ENCODE measurements around the gene DHFR2.
"Not testable (repeated sequence)": the region's sequence is repeated elsewhere in the genome, so short reads cannot be mapped to it uniquely, and the experiment has no call there.

DHFR2 gene

GRCh38 chr3:94065819-94066480, 3.2 kb upstream of the DHFR2 start:
- in situ Hi-C loops (cut with MboI; ENCODE audit: low sequenced_read_pairs): no loop called here

DNA sequence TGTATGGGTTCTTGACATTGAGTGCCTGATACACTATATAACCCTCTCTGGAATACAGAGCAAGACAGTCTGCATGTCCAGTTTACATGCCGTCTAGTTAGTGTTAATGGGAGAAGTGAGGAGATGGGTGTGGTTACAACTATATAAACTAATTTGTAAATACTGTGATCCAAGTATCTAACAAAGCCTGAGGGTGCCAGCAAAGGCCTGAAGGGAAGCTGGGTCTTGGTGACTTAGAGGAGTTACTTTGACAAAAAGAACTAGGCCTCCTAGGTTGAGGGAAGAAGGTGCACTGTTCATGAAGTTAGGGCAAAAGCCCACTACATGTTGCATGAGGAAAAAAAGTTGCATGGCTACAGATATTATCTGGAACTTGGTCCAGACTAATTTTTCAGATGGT, 2.4 kb upstream of the DHFR2 start:
- in situ Hi-C loops (cut with MboI; ENCODE audit: low sequenced_read_pairs): no loop called here

DNA sequence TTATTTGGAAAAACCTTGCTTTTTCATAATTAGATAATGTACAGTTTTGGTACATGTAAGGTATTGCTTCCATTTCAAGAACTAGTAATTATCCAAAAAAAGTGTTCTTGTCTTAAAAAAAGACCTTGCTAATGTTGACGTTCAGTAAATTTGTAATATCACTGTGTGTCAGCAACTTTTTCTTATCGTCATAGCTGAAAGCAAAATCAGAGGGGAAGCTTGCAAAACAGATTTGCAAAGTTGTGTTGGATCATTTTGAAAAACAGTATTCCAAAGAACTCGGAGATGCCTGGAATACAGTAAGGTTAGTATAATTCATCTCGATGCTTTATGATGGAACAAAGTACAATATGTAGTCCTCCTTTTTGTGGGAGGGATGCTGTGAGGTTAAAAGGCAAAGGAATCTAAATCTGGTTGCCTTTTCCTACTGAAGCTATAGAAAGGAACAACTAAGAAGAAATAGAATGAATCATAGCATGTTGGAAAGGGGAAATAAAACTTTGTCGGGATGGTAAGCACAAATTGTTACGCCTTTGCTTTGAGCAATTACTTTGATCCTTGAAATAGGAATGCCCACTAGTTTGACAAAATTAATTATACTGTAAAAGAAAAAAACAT, 1.6 kb upstream of the DHFR2 start:
- in situ Hi-C loops (cut with MboI; ENCODE audit: low sequenced_read_pairs): no loop called here

GRCh38 chr3:94063496-94064119, 892 bp upstream of the DHFR2 start:
- in situ Hi-C loops (cut with MboI; ENCODE audit: low sequenced_read_pairs): no loop called here

DNA sequence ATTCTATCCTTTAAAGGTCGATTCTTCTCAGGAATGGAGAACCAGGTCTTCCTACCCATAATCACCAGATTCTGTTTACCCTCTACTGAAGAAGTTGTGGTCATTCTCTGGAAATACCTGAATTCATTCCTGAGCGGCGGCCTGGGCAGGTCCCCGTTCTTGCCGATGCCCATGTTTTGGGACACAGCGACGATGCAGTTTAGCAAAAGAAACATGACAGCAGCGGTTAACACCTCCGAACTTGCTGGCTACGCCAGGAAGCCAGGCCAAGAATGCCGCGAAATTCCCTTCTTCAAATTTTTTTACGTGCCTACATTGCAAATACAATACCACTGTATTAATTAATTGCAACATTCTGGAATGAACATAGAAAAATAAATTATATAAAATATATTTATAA, 1.4 kb downstream of the DHFR2 start:
- in situ Hi-C loops (cut with MboI; ENCODE audit: low sequenced_read_pairs): no loop called here

DNA sequence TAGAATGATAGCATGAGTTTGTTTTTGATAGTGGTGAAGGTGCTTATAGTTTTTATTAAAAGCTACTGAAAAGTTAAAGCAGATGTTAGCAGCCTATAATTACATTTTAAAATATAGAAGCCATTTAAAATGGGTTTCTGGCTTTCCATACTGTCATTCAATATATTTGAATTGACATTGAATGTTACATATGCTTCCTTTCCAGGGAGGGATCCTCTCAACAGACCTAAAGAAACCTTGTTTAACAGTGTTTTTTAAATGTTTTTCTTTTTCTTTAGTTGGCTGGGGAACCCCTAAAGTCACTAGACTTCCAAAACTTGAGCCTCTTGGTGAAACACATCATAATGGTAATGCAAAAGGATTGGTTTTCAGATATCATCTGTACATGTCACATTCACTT, 12.2 kb downstream of the DHFR2 start:
- in situ Hi-C loops (cut with MboI; ENCODE audit: low sequenced_read_pairs): no loop called here

GRCh38 chr3:94049267-94049666, 13.4 kb downstream of the DHFR2 start:
- in situ Hi-C loops (cut with MboI; ENCODE audit: low sequenced_read_pairs): no loop called here

GRCh38 chr3:94046533-94046932, 16.2 kb downstream of the DHFR2 start:
- in situ Hi-C loops (cut with MboI; ENCODE audit: low sequenced_read_pairs): no loop called here

GRCh38 chr3:94044100-94044936, 18.4 kb downstream of the DHFR2 start:
- in situ Hi-C loops (cut with MboI; ENCODE audit: low sequenced_read_pairs): not testable (repeated sequence)

GRCh38 chr3:94043285-94043684, 19.4 kb downstream of the DHFR2 start:
- in situ Hi-C loops (cut with MboI; ENCODE audit: low sequenced_read_pairs): no loop called here

DNA sequence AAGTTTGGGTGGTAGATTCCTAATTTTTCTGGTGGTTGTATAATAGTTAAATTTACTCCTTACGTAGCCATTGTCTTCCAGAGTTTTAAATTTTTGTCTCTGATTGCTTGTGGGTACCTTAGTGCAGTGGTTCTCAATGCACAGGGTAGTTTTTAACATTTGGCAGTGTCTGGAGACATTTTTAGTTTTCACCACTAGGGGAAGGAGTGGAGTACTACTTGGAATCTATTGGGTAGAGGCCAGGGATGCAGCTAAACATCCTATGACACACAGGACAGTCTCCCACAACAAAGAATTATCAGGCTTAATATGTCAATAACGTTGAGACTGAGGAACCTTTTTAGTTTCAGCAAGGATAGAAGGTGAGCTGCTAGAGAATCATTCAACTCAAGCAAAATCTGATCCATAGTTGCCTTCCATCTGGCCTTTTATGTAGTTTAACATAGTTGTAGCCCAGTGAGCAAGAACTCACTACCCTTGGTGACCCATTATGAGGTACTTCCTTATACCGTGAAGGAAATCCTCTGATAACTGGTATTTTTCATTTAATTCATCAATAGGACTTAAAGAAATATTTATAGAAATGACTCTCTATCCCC, 25.7 kb downstream of the DHFR2 start:
- in situ Hi-C loops (cut with MboI; ENCODE audit: low sequenced_read_pairs): no loop called here

GRCh38 chr3:94028093-94028837, 34.5 kb downstream of the DHFR2 start, which contains the start of gene STX19:
STX19 (minus strand) TSS chr3:94028597; CDS start chr3:94015269, 13,328 bp downstream.
- in situ Hi-C loops (cut with MboI; ENCODE audit: low sequenced_read_pairs): no loop called here

GRCh38 chr3:94026623-94027022, 36.1 kb downstream of the DHFR2 start:
- in situ Hi-C loops (cut with MboI; ENCODE audit: low sequenced_read_pairs): no loop called here

DNA sequence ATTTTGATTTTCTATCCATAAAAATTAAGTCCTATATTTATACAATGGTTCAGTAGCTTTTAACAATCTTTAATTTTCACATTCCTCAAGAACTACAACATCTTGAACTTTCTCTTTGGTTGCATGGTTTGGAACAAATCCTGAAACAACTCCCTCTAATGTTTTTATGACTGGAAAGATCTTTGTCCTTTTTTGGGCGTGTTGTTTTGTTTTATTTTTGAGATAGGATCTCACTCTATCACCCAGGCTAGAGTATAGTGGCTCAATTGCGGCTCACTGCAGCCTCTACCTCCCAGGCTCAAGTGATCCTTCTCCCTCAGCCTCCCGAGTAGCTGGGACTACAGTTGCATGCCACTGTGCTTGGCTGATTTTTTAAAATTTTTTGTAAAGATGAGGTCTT, 38.3 kb downstream of the DHFR2 start:
- in situ Hi-C loops (cut with MboI; ENCODE audit: low sequenced_read_pairs): no loop called here

DNA sequence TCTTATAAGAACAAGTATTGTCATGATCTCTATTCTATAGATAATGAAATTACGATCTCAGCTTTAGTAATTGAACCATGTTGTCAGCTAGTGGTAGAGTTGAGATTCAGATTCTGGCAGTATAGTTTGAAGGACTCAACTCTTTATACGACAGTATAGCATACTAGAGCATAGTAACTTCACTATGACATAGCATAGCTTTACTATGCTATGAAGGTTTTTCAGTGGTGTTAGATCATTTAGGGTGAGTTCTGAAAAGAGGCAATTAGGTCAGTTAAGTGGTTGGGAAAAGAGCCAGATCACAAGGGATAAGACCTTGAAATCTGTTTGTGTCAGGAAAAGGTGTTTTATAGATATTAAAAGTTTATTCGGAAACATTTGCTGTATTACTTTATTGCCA, 42.4 kb downstream of the DHFR2 start:
- in situ Hi-C loops (cut with MboI; ENCODE audit: low sequenced_read_pairs): no loop called here

DNA sequence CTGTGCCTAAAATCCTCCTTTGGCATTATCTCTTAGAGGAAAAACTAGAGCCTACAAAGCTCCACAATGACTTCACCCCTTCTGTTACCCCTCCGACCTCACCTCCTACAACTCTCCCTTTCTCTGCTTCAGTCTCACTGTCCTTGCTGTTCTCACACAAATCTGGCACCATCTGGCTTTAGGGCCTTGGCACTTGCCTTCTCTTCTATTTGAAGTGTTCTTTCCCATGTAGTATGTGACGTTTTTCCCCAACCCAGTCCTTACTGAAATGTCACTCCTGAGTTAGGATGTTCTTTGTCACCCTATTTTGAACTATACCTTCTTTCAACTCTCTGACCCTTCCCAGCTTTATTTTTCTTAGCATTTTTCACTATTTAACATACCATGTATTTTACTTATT, 43.1 kb downstream of the DHFR2 start:
- in situ Hi-C loops (cut with MboI; ENCODE audit: low sequenced_read_pairs): no loop called here

DNA sequence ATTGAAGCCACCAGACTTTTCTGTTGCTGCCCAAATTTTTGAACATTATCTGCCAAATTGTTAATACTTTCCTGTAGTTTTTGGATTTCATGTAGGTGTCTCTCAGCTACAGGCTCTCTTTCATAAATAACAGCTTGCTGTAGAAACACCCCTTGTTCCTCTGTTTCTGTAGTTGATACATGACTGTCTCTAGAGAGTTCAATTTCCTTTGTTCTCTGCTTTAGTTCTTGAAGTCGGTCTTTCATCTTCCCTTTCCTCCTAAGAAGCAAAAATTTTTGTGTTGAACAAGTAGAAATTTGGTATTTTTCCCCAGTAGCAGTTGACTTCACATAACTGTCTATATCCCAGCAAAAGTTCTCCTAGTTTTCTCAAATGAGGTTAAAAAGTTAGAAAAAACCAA, 47.7 kb downstream of the DHFR2 start:
- in situ Hi-C loops (cut with MboI; ENCODE audit: low sequenced_read_pairs): no loop called here

DNA sequence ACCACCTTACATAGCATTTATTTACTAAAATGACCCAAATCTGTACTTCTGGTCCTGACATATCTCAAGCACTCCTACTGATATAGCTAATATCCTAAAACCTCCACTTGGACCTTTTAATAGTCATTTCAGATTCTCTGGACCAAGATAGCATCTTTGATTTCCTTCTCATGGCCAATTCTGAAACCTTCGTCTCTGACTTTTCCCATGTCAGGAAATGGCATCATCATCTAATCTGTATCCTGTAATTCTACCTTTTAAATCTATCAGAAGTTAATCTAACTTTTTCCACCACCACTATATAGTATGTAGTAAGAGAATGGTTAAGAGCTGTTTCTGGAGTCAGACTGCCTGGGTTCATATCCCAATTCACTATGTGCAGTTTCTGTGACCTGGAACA, 50.5 kb downstream of the DHFR2 start:
- in situ Hi-C loops (cut with MboI; ENCODE audit: low sequenced_read_pairs): no loop called here

DNA sequence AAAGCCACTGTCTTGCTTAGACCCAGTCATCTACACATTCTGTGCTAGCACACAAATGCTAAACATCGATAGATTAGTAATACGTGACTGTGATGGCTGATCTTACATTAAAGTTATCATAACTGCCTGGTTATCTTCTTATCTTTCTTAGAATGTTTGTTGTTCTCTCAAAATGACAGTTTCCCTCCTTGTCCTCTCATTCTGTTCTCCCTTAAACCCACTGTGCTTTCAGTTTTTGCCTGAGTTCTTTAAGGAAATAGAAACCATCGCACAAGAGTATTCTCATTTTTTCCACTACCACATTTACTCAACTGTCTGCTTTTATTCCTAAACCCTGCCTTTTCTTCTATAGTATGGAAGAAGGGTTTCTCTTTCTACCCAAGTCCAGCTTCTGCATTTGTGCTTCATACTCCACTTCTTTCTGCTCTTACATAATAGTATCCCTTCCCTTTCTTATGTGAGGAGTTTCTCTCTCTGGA, 51.4 kb downstream of the DHFR2 start:
- in situ Hi-C loops (cut with MboI; ENCODE audit: low sequenced_read_pairs): no loop called here

DNA sequence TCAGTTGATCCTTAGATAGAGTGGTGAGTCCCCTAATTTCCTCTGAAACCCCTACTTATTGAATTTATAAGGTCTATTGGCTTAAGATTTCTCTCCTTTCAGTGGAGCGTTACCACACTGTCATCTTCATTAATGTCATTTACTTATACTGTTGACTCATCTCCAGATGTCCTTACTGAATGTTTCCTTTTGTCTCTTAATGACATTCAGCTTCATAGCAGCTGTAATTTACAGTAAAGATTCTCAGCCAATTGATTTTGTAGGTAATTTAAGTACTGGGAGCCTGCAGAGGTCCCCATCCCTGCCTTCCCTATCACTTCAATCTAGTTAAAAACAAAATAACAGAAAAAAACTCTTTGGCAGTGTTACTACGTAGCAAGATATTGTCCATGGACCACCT, 53.1 kb downstream of the DHFR2 start:
- in situ Hi-C loops (cut with MboI; ENCODE audit: low sequenced_read_pairs): no loop called here

All from HL-60/S4 treated with retinoic acid at 250 ng/mL for 4 days and 3 days (cell line).